Left lung (tissue), 10 donors: ENCODE measurements around the gene DAB2IP. TPM values are rescaled to one million over a fixed set of nuclear protein-coding genes. Genes with fewer than 3 reads are reported as not detected.

Experiments used
- ATAC-seq: fragments of 200-7000 bp; cut with Tn5 transposase; one replicate; pipeline ENCODE4 v1.9.1; 2020; ENCODE audit warnings: moderate library complexity
- DNase-seq, 4 donors: peaks; one replicate each; pipeline ENCODE4 v3.0.0-alpha.2; 2013 to 2020
- H3K27ac ChIP-seq, 2 donors: fragments of 200-600 bp; sonication (generic) in 1 of 2; one replicate each; pipeline versions ENCODE4 v1.5.0 to v1.8.0; 2020 to 2021
- H3K27me3 ChIP-seq, 2 donors: fragments of 200-600 bp; sonication (generic) in 1 of 2; one replicate each; pipeline versions ENCODE4 v1.5.0 to v1.8.0; 2020 to 2021
- H3K36me3 ChIP-seq, 2 donors: fragments of 200-600 bp; sonication (generic) in 1 of 2; one replicate each; pipeline versions ENCODE4 v1.5.0 to v1.8.0; 2020 to 2021
- H3K4me1 ChIP-seq, 2 donors: fragments of 200-600 bp; one replicate each; pipeline ENCODE4 v1.8.0; 2021
- H3K4me3 ChIP-seq, 2 donors: fragments of 200-600 bp; sonication (generic) in 1 of 2; one replicate each; pipeline versions ENCODE4 v1.5.0 to v1.8.0; 2020 to 2021; ENCODE audit warnings: mild to moderate bottlenecking in 1 of 2
- H3K9me3 ChIP-seq, 2 donors: fragments of 200-600 bp; sonication (generic) in 1 of 2; one replicate each; pipeline versions ENCODE4 v1.5.0 to v1.8.0; 2020 to 2021
- CTCF ChIP-seq, 2 donors: fragments of 200-600 bp; sonication (generic) in 1 of 2; IDR thresholded peaks; one replicate each; pipeline versions ENCODE4 v1.5.0 to v1.8.0; 2021; ENCODE audit warnings: antibody characterized with exemption in 2 of 2
- intact Hi-C, 2 donors: fragments of 100-400 bp; cut with DNase I; formaldehyde crosslinking; loops; one replicate each; pipeline versions ENCODE4 v1.11.2 to v1.14.2; 2022
- polyA plus RNA-seq, 6 donors: library from polyadenylated mRNA; unstranded; fragments of 120-200 nt; gene quantifications; one replicate each; pipeline ENCODE4 v1.2.1, GENCODE V29; 2013; ENCODE audit not compliant: insufficient read length in 6 of 6
- total RNA-seq, 2 donors: library from RNA; stranded (reverse); fragmentation: NEBNext Ultra II Directional; extraction: Animal tissue kit (Norgen Biotek cat#: 25700); gene quantifications; one replicate each; pipeline ENCODE4 v1.2.1, GENCODE V29; 2021
- donor health status: DM: no; HTN: yes; CAD: no.
- donor health status: DM: no; HTN: no; CAD: no.

The DAB2IP gene
- total and polyA plus RNA-seq, 8 donors: 25.0 to 53.4 (median 34.6) TPM

- peak overlapping the region; percentile 20 to 42 for H3K27ac ChIP-seq
- H3K27me3 ChIP-seq: no peaks in the 10 kb centered on the region
- DNase-seq (peak in 1 of 4 donors; percentile 65), ATAC-seq (peak; percentile 60)
- H3K9me3 ChIP-seq: no peaks in the 10 kb centered on the region
- no peak for TF ChIP-seq CTCF (IDR thresholded peaks at IDR 0.05)
- peaks cover 0 to 16% of the 10 kb centered on the region in 2 donors for H3K4me1 ChIP-seq
- peaks cover 0 to 76% of the 10 kb centered on the region in 2 donors for H3K36me3 ChIP-seq
- no peak overlapping the region for H3K4me3 ChIP-seq
- intact Hi-C loops: no loop called here
These were observed 113.9 kb downstream of the DAB2IP start for GRCh38 chr9:121765021-121765950.

- DNase-seq: peak in 1 of 4 donors; percentile 75
- intact Hi-C loops: no loop called here
- no peak for ATAC-seq
- Histone ChIP-seq H3K27me3 (no peaks in the 10 kb centered on the region), H3K36me3 (peaks cover 0 to 75% of the 10 kb centered on the region in 2 donors), H3K4me3 (no peak overlapping the region), H3K4me1 (peaks cover 0 to 16% of the 10 kb centered on the region in 2 donors), H3K9me3 (no peaks in the 10 kb centered on the region), H3K27ac (no peak overlapping the region)
- TF ChIP-seq CTCF (IDR thresholded peaks at IDR 0.05): no peak
These were observed 114.7 kb downstream of the DAB2IP start for GRCh38 chr9:121766081-121766683.

GRCh38 chr9:121767171-121767769 is 115.8 kb downstream of the DAB2IP start:
- ATAC-seq: no peak
- Histone ChIP-seq H3K27me3 (no peaks in the 10 kb centered on the region), H3K36me3 (peaks cover 0 to 76% of the 10 kb centered on the region in 2 donors), H3K4me1 (peaks cover 0 to 16% of the 10 kb centered on the region in 2 donors), H3K9me3 (no peaks in the 10 kb centered on the region), H3K4me3 (no peak overlapping the region), H3K27ac (no peak overlapping the region)
- no peak for TF ChIP-seq CTCF (IDR thresholded peaks at IDR 0.05)
- intact Hi-C loops: no loop called here
- DNase-seq: peak in 1 of 4 donors; percentile 25

GRCh38 chr9:121768416-121769015 is 117.1 kb downstream of the DAB2IP start:
- DNase-seq: peak in 2 of 4 donors; percentile 13 to 63
- no peak for ATAC-seq
- Histone ChIP-seq H3K9me3 (no peaks in the 10 kb centered on the region), H3K4me3 (no peak overlapping the region), H3K36me3 (peaks cover 0 to 84% of the 10 kb centered on the region in 2 donors), H3K27ac (no peak overlapping the region), H3K4me1 (peaks cover 0 to 16% of the 10 kb centered on the region in 2 donors), H3K27me3 (no peaks in the 10 kb centered on the region)
- intact Hi-C loops: no loop called here
- no peak for TF ChIP-seq CTCF (IDR thresholded peaks at IDR 0.05)
